ENCODE results near the gene CNFN. TPM values are rescaled to one million over a fixed set of nuclear protein-coding genes. Genes with fewer than 3 reads are reported as not detected.

CNFN gene
- total and polyA plus RNA-seq, 2 experiments from 2014 or later = 6.7 to 54.5 TPM

DNA sequence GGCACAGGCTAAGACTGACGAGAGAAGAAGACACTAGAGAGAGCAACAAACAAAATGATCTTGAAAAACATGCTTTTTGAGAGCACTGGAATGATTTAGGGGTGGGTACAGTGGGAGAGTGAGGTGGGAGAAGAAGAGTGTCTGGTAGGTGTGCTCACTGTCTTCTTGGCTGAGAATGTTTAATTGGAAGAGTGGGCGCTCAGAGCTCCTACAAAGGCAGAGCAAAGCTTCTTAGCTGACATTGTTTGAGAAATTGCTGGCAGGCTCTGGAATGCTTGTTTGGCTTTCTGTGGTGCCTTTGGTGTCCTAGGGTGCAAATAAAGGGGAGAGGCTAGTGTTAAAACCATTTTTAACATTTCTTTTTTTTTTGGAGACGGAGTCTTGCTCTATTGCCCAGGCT lies 38.6 kb upstream of the CNFN start (continued):
- TF ChIP-seq, protein P1, sequence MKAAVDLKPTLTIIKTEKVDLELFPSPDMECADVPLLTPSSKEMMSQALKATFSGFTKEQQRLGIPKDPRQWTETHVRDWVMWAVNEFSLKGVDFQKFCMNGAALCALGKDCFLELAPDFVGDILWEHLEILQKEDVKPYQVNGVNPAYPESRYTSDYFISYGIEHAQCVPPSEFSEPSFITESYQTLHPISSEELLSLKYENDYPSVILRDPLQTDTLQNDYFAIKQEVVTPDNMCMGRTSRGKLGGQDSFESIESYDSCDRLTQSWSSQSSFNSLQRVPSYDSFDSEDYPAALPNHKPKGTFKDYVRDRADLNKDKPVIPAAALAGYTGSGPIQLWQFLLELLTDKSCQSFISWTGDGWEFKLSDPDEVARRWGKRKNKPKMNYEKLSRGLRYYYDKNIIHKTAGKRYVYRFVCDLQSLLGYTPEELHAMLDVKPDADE (IDR thresholded peaks at IDR 0.05) = no peak
- TF ChIP-seq, protein P2, sequence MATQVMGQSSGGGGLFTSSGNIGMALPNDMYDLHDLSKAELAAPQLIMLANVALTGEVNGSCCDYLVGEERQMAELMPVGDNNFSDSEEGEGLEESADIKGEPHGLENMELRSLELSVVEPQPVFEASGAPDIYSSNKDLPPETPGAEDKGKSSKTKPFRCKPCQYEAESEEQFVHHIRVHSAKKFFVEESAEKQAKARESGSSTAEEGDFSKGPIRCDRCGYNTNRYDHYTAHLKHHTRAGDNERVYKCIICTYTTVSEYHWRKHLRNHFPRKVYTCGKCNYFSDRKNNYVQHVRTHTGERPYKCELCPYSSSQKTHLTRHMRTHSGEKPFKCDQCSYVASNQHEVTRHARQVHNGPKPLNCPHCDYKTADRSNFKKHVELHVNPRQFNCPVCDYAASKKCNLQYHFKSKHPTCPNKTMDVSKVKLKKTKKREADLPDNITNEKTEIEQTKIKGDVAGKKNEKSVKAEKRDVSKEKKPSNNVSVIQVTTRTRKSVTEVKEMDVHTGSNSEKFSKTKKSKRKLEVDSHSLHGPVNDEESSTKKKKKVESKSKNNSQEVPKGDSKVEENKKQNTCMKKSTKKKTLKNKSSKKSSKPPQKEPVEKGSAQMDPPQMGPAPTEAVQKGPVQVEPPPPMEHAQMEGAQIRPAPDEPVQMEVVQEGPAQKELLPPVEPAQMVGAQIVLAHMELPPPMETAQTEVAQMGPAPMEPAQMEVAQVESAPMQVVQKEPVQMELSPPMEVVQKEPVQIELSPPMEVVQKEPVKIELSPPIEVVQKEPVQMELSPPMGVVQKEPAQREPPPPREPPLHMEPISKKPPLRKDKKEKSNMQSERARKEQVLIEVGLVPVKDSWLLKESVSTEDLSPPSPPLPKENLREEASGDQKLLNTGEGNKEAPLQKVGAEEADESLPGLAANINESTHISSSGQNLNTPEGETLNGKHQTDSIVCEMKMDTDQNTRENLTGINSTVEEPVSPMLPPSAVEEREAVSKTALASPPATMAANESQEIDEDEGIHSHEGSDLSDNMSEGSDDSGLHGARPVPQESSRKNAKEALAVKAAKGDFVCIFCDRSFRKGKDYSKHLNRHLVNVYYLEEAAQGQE (IDR thresholded peaks at IDR 0.05; ENCODE audit: unreplicated experiment) = no peak
- no peak for TF ChIP-seq ZNF114 (CRISPR knock-in tag; IDR thresholded peaks at IDR 0.05)

DNA sequence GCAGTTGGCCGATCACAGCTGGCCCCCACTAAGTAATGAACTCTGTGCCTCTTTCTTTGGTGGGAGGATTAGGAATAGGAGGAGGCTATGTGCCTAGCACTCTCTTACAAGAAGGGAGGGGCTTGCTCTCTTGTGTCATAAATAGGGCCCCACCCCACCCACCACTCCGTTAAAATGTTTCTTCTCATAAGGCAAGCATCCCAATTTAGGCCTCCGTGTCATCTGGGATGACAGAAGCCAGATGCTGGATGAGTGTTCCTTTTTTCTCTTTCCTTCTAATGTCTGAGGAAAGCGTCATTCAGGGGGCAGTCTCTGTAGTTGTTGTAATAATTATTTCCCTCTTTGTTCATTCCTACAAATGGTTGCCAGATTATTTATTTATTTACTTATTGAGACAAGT lies 37.2 kb upstream of the CNFN start, which contains the start of gene LIPE:
Gene LIPE, minus strand, starts transcription at position 76 of the 400 bp plus-strand sequence. CDS start 239 bp downstream, outside the sequence.
- Mint-ChIP-seq H3K9me3 (peaks cover 7% of the 10 kb centered on the region; the same call in 2 of the 3 replicates), H3K27ac (no peak within 1 kb of the TSS), H3K4me3 (no peak within 1 kb of the TSS), H3K36me3 (ENCODE audit: low read depth) (no peaks in the 10 kb centered on the region), H3K4me1 (peaks cover 7% of the 10 kb centered on the region), H3K27me3 (ENCODE audit: insufficient read depth, low read depth, poor library complexity) (peaks cover 51% of the 10 kb centered on the region)
- Histone ChIP-seq H3K4me1 (ENCODE audit: insufficient read depth) (peaks cover 3% of the 10 kb centered on the region; the same call in 1 of the 2 replicates), H2AFZ (no peak within 1 kb of the TSS), H3K36me3 (ENCODE audit: insufficient read depth) (no peaks in the 10 kb centered on the region), H3K79me2 (replicated peaks; ENCODE audit: insufficient read depth) (no peaks in the 10 kb centered on the region), H4K20me1 (replicated peaks; ENCODE audit: insufficient read depth) (peaks cover 3% of the 10 kb centered on the region; the same call in 1 of the 2 replicates), H3F3A (replicated peaks; ENCODE audit: low read depth) (peaks cover 11% of the 10 kb centered on the region), H3K4me2 (no peak within 1 kb of the TSS), H3K27ac (ENCODE audit: low read depth) (no peak within 1 kb of the TSS), H3K4me3 (no peak within 1 kb of the TSS), H3K9me2 (ENCODE audit: insufficient read depth) (peaks cover 4% of the 10 kb centered on the region; the same call in 1 of the 2 replicates), H3K27me3 (ENCODE audit: insufficient read depth) (peaks cover 47% of the 10 kb centered on the region)
- TF ChIP-seq ZNF331 (CRISPR knock-in tag; IDR thresholded peaks at IDR 0.05; ENCODE audit: low read depth) (no peak), EZH2phosphoT487 (IDR thresholded peaks at IDR 0.05; ENCODE audit: unreplicated experiment) (no peak), JUNB (IDR thresholded peaks at IDR 0.05; ENCODE audit: unreplicated experiment) (no peak), STAT1 (IDR thresholded peaks at IDR 0.05; ENCODE audit: unreplicated experiment) (no peak), NANOG (IDR thresholded peaks at IDR 0.05; ENCODE audit: borderline replicate concordance) (no peak)
- TF ChIP-seq, protein P3, sequence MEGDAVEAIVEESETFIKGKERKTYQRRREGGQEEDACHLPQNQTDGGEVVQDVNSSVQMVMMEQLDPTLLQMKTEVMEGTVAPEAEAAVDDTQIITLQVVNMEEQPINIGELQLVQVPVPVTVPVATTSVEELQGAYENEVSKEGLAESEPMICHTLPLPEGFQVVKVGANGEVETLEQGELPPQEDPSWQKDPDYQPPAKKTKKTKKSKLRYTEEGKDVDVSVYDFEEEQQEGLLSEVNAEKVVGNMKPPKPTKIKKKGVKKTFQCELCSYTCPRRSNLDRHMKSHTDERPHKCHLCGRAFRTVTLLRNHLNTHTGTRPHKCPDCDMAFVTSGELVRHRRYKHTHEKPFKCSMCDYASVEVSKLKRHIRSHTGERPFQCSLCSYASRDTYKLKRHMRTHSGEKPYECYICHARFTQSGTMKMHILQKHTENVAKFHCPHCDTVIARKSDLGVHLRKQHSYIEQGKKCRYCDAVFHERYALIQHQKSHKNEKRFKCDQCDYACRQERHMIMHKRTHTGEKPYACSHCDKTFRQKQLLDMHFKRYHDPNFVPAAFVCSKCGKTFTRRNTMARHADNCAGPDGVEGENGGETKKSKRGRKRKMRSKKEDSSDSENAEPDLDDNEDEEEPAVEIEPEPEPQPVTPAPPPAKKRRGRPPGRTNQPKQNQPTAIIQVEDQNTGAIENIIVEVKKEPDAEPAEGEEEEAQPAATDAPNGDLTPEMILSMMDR (conservative IDR thresholded peaks at IDR 0.05; ENCODE audit: low read depth in 2 of 2) = no peak
- TF ChIP-seq, protein P2 (IDR thresholded peaks at IDR 0.05; ENCODE audit: unreplicated experiment) = no peak
- TF ChIP-seq, protein P1 (IDR thresholded peaks at IDR 0.05) = no peak
- DNase-seq (ENCODE audit: low spot score) (no peak), ATAC-seq (no peak)
